Peyer's patch (tissue), 4 donors: ENCODE results near the gene NT5DC3.

Experiments
- CTCF ChIP-seq, 6 experiments: fragments of 450-650 bp in 4 of 6; fragments of 200-600 bp in 2 of 6; sonication (generic) in 1 of 6; IDR thresholded peaks; one replicate each; pipeline ENCODE4 v1.5.1; 2017 to 2019; ENCODE audit warnings: antibody characterized with exemption in 6 of 6, mild to moderate bottlenecking in 3 of 6, moderate library complexity in 1 of 6
- POLR2A ChIP-seq, 2 donors: fragments of 450-650 bp; IDR thresholded peaks; one replicate each; pipeline ENCODE4 v1.5.1; 2017; ENCODE audit warnings: antibody characterized with exemption in 2 of 2, mild to moderate bottlenecking in 2 of 2, moderate library complexity in 2 of 2

- no peak for TF ChIP-seq CTCF (IDR thresholded peaks at IDR 0.05)
- TF ChIP-seq POLR2A (IDR thresholded peaks at IDR 0.05): no peak
Measured at GRCh38 chr12:103816663-103817062, 24.4 kb downstream of the NT5DC3 start.
